ENCODE measurements around the gene KIAA2012. TPM values are rescaled to one million over a fixed set of nuclear protein-coding genes. Genes with fewer than 3 reads are reported as not detected.

The KIAA2012 gene
- total and polyA plus RNA-seq, 2 experiments from 2014 or later = 0.24 TPM; not detected in 1

- Histone ChIP-seq H3K27ac (no peak overlapping the region), H3K36me3 (no peaks in the 10 kb centered on the region), H3K27me3 (peaks cover 57% of the 10 kb centered on the region), H3K4me1 (ENCODE audit: low read depth) (no peaks in the 10 kb centered on the region), H3K9me3 (ENCODE audit: low read depth) (no peaks in the 10 kb centered on the region), H3K4me3 (no peak overlapping the region)
- DNase-seq (ENCODE audit: low read depth in 1 of 2, low spot score in 1 of 2) = no peak
- TF ChIP-seq CTCF (IDR thresholded peaks at IDR 0.05; ENCODE audit: low read depth, low read length) = no peak
Observed at GRCh38 chr2:202030691-202031090, 42.4 kb upstream of the KIAA2012 start.

GRCh38 chr2:202031246-202031951, 41.7 kb upstream of the KIAA2012 start:
- TF ChIP-seq CTCF (IDR thresholded peaks at IDR 0.05; ENCODE audit: low read depth, low read length) = no peak
- no peak for DNase-seq (ENCODE audit: low read depth in 1 of 2, low spot score in 1 of 2)
- Histone ChIP-seq H3K27ac (no peak overlapping the region), H3K4me1 (ENCODE audit: low read depth) (no peaks in the 10 kb centered on the region), H3K27me3 (peaks cover 51% of the 10 kb centered on the region), H3K9me3 (ENCODE audit: low read depth) (no peaks in the 10 kb centered on the region), H3K4me3 (no peak overlapping the region), H3K36me3 (no peaks in the 10 kb centered on the region)

GRCh38 chr2:202032846-202033316, 40.2 kb upstream of the KIAA2012 start:
- Histone ChIP-seq H3K9me3 (ENCODE audit: low read depth) (no peaks in the 10 kb centered on the region), H3K4me3 (peak overlapping the region; percentile 86), H3K27ac (peak overlapping the region; percentile 90), H3K36me3 (no peaks in the 10 kb centered on the region), H3K4me1 (ENCODE audit: low read depth) (peaks cover 11% of the 10 kb centered on the region), H3K27me3 (peaks cover 37% of the 10 kb centered on the region)
- TF ChIP-seq CTCF (IDR thresholded peaks at IDR 0.05; ENCODE audit: low read depth, low read length) = no peak
- peak; percentile 27 to 74 for DNase-seq (ENCODE audit: low read depth in 1 of 2, low spot score in 1 of 2)

GRCh38 chr2:202033317-202034248, 39.5 kb upstream of the KIAA2012 start, which contains the start of gene FZD7:
Gene FZD7, plus strand, starts transcription at chr2:202033855. Its CDS starts 793 bp downstream, at chr2:202034648.
- Histone ChIP-seq H3K27ac (peak within 1 kb of the TSS; percentile 94), H3K27me3 (peaks cover 35% of the 10 kb centered on the region), H3K9me3 (ENCODE audit: low read depth) (no peaks in the 10 kb centered on the region), H3K4me3 (peak within 1 kb of the TSS; percentile 86), H3K36me3 (no peaks in the 10 kb centered on the region), H3K4me1 (ENCODE audit: low read depth) (peaks cover 18% of the 10 kb centered on the region)
- peak; percentile 95 for DNase-seq (ENCODE audit: low read depth in 1 of 2, low spot score in 1 of 2)
- TF ChIP-seq CTCF (IDR thresholded peaks at IDR 0.05; ENCODE audit: low read depth, low read length) = peak; percentile 30

- peaks cover 27% of the 10 kb centered on the region for H3K4me1 ChIP-seq (ENCODE audit: low read depth)
- H3K36me3 ChIP-seq = no peaks in the 10 kb centered on the region
- DNase-seq (ENCODE audit: low read depth in 1 of 2, low spot score in 1 of 2) = peak; percentile 50 to 69
- H3K27me3 ChIP-seq = peaks cover 32% of the 10 kb centered on the region
- H3K9me3 ChIP-seq (ENCODE audit: low read depth) = no peaks in the 10 kb centered on the region
- H3K27ac ChIP-seq = peak overlapping the region; percentile 94
- TF ChIP-seq CTCF (IDR thresholded peaks at IDR 0.05; ENCODE audit: low read depth, low read length) = no peak
- H3K4me3 ChIP-seq = peak overlapping the region; percentile 86
Observed at GRCh38 chr2:202034249-202035088, 38.6 kb upstream of the KIAA2012 start.

All from cardiac muscle cell (in vitro differentiated cells and primary cell).